Vagina (tissue), 2 donors: ENCODE data around the gene INPP4B.

Experiments used
- POLR2AphosphoS5 ChIP-seq, 2 donors: sonication (generic); formaldehyde crosslinking; IDR thresholded peaks; one replicate each; pipeline ENCODE4 v1.9.0; 2017; ENCODE audit warnings: antibody characterized with exemption in 2 of 2, mild to moderate bottlenecking in 2 of 2, low read depth in 1 of 2; ENCODE audit not compliant: insufficient read depth in 1 of 2
- TF ChIP-seq, protein P1 (sequence below), 3 experiments: fragments of 450-650 bp in 2 of 3; fragments of 200-600 bp in 1 of 3; sonication (generic) in 1 of 3; IDR thresholded peaks; one replicate each; pipeline ENCODE4 v1.5.1; 2017 to 2019; ENCODE audit warnings: antibody characterized with exemption in 3 of 3, mild to moderate bottlenecking in 2 of 3, moderate library complexity in 2 of 3

DNA sequence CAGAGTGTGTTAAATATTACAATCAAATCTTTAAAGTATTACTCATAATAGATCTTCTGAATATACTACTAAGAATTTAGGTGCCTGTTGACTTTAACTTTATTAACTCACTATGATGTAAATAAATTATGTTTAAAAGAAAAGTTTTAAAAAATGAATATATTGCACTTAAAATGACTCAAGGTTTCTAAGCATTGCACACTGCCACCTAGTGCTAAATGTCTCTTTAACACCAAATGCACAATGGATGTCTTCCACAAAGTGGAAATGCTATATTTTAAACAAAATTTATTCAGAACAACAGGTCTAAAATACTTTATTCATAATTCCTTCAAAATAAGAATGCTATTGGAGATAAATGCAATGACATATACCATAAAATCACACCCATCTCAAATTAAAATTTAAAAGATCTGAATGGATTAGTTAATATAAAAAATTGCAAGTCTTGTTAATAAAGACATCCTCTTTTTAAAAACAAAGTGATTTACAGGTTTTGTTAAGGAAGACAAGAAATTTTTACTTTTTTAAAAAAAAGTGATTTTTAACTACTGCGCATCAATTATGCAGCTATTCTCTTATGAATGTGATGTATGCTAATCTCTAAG, 5.5 kb downstream of the INPP4B start:
- TF ChIP-seq POLR2AphosphoS5 (IDR thresholded peaks at IDR 0.05; ENCODE audit: insufficient read depth in 1 of 2, low read depth in 1 of 2): no peak
- TF ChIP-seq, protein P1, sequence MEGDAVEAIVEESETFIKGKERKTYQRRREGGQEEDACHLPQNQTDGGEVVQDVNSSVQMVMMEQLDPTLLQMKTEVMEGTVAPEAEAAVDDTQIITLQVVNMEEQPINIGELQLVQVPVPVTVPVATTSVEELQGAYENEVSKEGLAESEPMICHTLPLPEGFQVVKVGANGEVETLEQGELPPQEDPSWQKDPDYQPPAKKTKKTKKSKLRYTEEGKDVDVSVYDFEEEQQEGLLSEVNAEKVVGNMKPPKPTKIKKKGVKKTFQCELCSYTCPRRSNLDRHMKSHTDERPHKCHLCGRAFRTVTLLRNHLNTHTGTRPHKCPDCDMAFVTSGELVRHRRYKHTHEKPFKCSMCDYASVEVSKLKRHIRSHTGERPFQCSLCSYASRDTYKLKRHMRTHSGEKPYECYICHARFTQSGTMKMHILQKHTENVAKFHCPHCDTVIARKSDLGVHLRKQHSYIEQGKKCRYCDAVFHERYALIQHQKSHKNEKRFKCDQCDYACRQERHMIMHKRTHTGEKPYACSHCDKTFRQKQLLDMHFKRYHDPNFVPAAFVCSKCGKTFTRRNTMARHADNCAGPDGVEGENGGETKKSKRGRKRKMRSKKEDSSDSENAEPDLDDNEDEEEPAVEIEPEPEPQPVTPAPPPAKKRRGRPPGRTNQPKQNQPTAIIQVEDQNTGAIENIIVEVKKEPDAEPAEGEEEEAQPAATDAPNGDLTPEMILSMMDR (IDR thresholded peaks at IDR 0.05): peak; percentile 46 to 55 (median 52)
